Activated B cell treated with CpG ODN at 0.5 μM for 24 hours (primary cell): ENCODE results near the gene C5orf15. TPM values are rescaled to one million over a fixed set of nuclear protein-coding genes. Genes with fewer than 3 reads are reported as not detected.
A peak's percentile ranks its signal among the peaks of the same experiment; 100 is the strongest.

Source experiments
- ATAC-seq: fragments of 200-7000 bp; cut with Tn5 transposase; one replicate; pipeline ENCODE4 v1.10.0; 2021; ENCODE audit warnings: low read depth, mild to moderate bottlenecking, moderate library complexity
- CTCF ChIA-PET: fragments of 350-600 bp; sonication (Branson Sonifier 250); formaldehyde crosslinking; loops from one replicate; lab custom pipeline; 2021; ENCODE audit warnings: antibody characterized with exemption; lab: Charles Lee
- POLR2A ChIA-PET: fragments of 350-600 bp; sonication (Branson Sonifier 250); formaldehyde crosslinking; loops from one replicate; lab custom pipeline; 2021; ENCODE audit warnings: antibody characterized with exemption; lab: Charles Lee
- DNase-seq: peaks from one replicate; pipeline ENCODE4 v3.0.0; 2022
- H3K27ac Mint-ChIP-seq: one replicate; pipeline ENCODE4 v1.8.0; 2020; ENCODE audit warnings: mixed read lengths
- H3K27me3 Mint-ChIP-seq: one replicate; pipeline ENCODE4 v1.8.0; 2021; ENCODE audit warnings: mixed read lengths
- H3K36me3 Mint-ChIP-seq: one replicate; pipeline ENCODE4 v1.8.0; 2021; ENCODE audit warnings: low read depth, mixed read lengths
- H3K4me1 Mint-ChIP-seq: one replicate; pipeline ENCODE4 v1.8.0; 2021; ENCODE audit warnings: mixed read lengths
- H3K4me3 Mint-ChIP-seq: one replicate; pipeline ENCODE4 v1.8.0; 2020; ENCODE audit warnings: mild to moderate bottlenecking, mixed read lengths
- H3K9me3 Mint-ChIP-seq: one replicate; pipeline ENCODE4 v1.8.0; 2020; ENCODE audit warnings: mixed read lengths
- CTCF ChIP-seq: fragments of 200-600 bp; IDR thresholded peaks from one replicate; pipeline ENCODE4 v1.8.0; 2022; ENCODE audit warnings: antibody characterized with exemption, mild to moderate bottlenecking
- intact Hi-C: fragments of 100-400 bp; cut with micrococcal nuclease; formaldehyde crosslinking; loops from one replicate; pipeline ENCODE4 v1.15.1; 2024
- total RNA-seq: library from RNA; stranded (reverse); gene quantifications from 2 replicates; pipeline ENCODE4 v1.2.3, GENCODE V29; 2022

C5orf15 gene
- total RNA-seq, 1 donor from 2014 or later = 25.7 TPM

GRCh38 chr5:133930061-133930812 lies 38.2 kb downstream of the C5orf15 start:
- Mint-ChIP-seq H3K4me3 (peak overlapping the region; percentile 72), H3K27me3 (no peaks in the 10 kb centered on the region), H3K9me3 (no peaks in the 10 kb centered on the region), H3K4me1 (peaks cover 86% of the 10 kb centered on the region), H3K36me3 (no peaks in the 10 kb centered on the region), H3K27ac (peak overlapping the region; percentile 96)
- CTCF ChIA-PET = interaction anchor here (1.0 to 1.2 kb wide), 3 partner anchors 8 to 61 kb away, joined by 3 to 5 read pairs (median 4); no protein-coding TSS in a partner anchor
- POLR2A ChIA-PET = interaction anchor here (0.5 to 2.9 kb wide), 11 partner anchors 9 to 1496 kb away, joined by 3 to 27 read pairs (median 4); no protein-coding TSS in a partner anchor
- DNase-seq (peak; percentile 35), ATAC-seq (peak; percentile 6)
- TF ChIP-seq CTCF = no peak
- intact Hi-C loops = loop anchor here (1.0 to 10.0 kb wide), 4 partner anchors 8 to 1505 kb away; no protein-coding TSS in a partner anchor

- TF ChIP-seq CTCF = no peak
- peaks cover 85% of the 10 kb centered on the region for H3K4me1 Mint-ChIP-seq
- H3K36me3 Mint-ChIP-seq = no peaks in the 10 kb centered on the region
- DNase-seq (peak; percentile 38), ATAC-seq (peak; percentile 32)
- H3K27me3 Mint-ChIP-seq = no peaks in the 10 kb centered on the region
- intact Hi-C loops = loop anchor here (2.0 kb wide), 1 partner anchor 22 kb away; no protein-coding TSS in a partner anchor
- no peaks in the 10 kb centered on the region for H3K9me3 Mint-ChIP-seq
- H3K27ac Mint-ChIP-seq = peak overlapping the region; percentile 96
- H3K4me3 Mint-ChIP-seq = peak overlapping the region; percentile 53
- ChIA-PET CTCF (interaction anchor here (1.0 to 1.3 kb wide), 3 partner anchors 22 to 49 kb away, joined by 5 to 7 read pairs (median 6); no protein-coding TSS in a partner anchor), POLR2A (interaction anchor here (0.6 to 2.9 kb wide), 11 partner anchors 9 to 819 kb away, joined by 3 to 27 read pairs (median 5); partner anchors contain the start of gene C5orf15)
These were observed 39.6 kb downstream of the C5orf15 start for GRCh38 chr5:133928587-133929393.

- CTCF ChIA-PET = interaction anchor here (1.3 kb wide), 1 partner anchor 50 kb away, joined by 6 read pairs; no protein-coding TSS in a partner anchor
- intact Hi-C loops = loop anchor here (2.0 kb wide), 1 partner anchor 21 kb away; no protein-coding TSS in a partner anchor
- Mint-ChIP-seq H3K27me3 (no peaks in the 10 kb centered on the region), H3K4me3 (no peak overlapping the region), H3K27ac (peak overlapping the region; percentile 96), H3K4me1 (peaks cover 75% of the 10 kb centered on the region), H3K9me3 (no peaks in the 10 kb centered on the region), H3K36me3 (no peaks in the 10 kb centered on the region)
- POLR2A ChIA-PET = interaction anchor here (1.0 kb wide), 1 partner anchor 8 kb away, joined by 10 read pairs; no protein-coding TSS in a partner anchor
- no peak for TF ChIP-seq CTCF
- no peak for DNase-seq
- ATAC-seq = no peak
These were observed 40.9 kb downstream of the C5orf15 start for GRCh38 chr5:133927300-133928180.

GRCh38 chr5:133926489-133927299 lies 41.7 kb downstream of the C5orf15 start:
- peak overlapping the region; percentile 73 for H3K27ac Mint-ChIP-seq
- H3K36me3 Mint-ChIP-seq = no peaks in the 10 kb centered on the region
- intact Hi-C loops = no loop called here
- H3K9me3 Mint-ChIP-seq = no peaks in the 10 kb centered on the region
- no peak for DNase-seq
- POLR2A ChIA-PET = no interaction called here
- no peaks in the 10 kb centered on the region for H3K27me3 Mint-ChIP-seq
- peaks cover 75% of the 10 kb centered on the region for H3K4me1 Mint-ChIP-seq
- CTCF ChIA-PET = no interaction called here
- H3K4me3 Mint-ChIP-seq = no peak overlapping the region
- no peak for ATAC-seq
- no peak for TF ChIP-seq CTCF
